DND-41 (cell line): ENCODE results near the gene PAK2.

Source experiments
- CTCF ChIP-seq: IDR thresholded peaks from 2 replicates; pipeline ENCODE4 v1.5.1; 2012; ENCODE audit warnings: borderline replicate concordance, low read length, moderate library complexity, mild to moderate bottlenecking; ENCODE audit not compliant: poor library complexity, severe bottlenecking; ENCODE audit errors: extremely low read depth
- EZH2 ChIP-seq: IDR thresholded peaks from 3 replicates; pipeline ENCODE4 v1.6.1; 2012; ENCODE audit warnings: borderline replicate concordance, low read depth, mild to moderate bottlenecking, moderate library complexity, low read length, inconsistent platforms; ENCODE audit not compliant: severe bottlenecking

GRCh38 chr3:196706731-196707130 lies 32.9 kb upstream of the PAK2 start:
- TF ChIP-seq EZH2, result no peak
- TF ChIP-seq CTCF, result no peak
